Panc1 (cell line): Measurements from ENCODE around the gene CWH43.
"Not testable (repeated sequence)": the region's sequence is repeated elsewhere in the genome, so short reads cannot be mapped to it uniquely, and the experiment has no call there.

Experiments
- SIN3A ChIP-seq: IDR thresholded peaks from 2 replicates; pipeline ENCODE4 v1.6.1; 2012; ENCODE audit warnings: low read depth, mild to moderate bottlenecking, low read length, moderate library complexity, borderline replicate concordance; ENCODE audit not compliant: insufficient read depth
- TF ChIP-seq, protein P1 (sequence below): fragments of 450-650 bp; IDR thresholded peaks from 2 replicates; pipeline ENCODE4 v1.5.1; 2017; ENCODE audit warnings: mild to moderate bottlenecking
- TF ChIP-seq, protein P2 (sequence below), 2 experiments: IDR thresholded peaks; 2 replicates each; pipeline ENCODE4 v1.6.1; 2011 to 2012; ENCODE audit warnings: low read depth in 2 of 2, control low read depth in 1 of 2, low read length in 1 of 2, mild to moderate bottlenecking in 1 of 2, moderate library complexity in 1 of 2; ENCODE audit not compliant: insufficient read depth in 1 of 2

DNA sequence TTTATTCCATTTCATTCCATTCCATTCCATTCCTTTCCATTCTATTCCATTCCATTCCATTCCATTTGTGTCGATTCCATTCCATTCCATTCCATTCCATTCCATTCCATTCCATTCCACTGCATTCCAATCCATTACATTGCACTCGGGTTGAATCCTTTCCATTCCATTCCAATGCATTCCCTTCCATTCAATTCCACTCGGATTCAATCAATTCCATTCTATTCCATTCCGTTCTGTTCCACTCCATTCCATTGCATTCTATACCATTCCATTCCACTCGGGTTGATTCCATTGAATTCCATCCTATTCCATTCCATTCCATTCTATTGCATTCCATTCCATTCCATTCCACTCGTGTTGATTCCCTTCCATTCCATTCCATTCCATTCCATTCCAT lies 121.2 kb downstream of the CWH43 start:
- TF ChIP-seq, protein P1, sequence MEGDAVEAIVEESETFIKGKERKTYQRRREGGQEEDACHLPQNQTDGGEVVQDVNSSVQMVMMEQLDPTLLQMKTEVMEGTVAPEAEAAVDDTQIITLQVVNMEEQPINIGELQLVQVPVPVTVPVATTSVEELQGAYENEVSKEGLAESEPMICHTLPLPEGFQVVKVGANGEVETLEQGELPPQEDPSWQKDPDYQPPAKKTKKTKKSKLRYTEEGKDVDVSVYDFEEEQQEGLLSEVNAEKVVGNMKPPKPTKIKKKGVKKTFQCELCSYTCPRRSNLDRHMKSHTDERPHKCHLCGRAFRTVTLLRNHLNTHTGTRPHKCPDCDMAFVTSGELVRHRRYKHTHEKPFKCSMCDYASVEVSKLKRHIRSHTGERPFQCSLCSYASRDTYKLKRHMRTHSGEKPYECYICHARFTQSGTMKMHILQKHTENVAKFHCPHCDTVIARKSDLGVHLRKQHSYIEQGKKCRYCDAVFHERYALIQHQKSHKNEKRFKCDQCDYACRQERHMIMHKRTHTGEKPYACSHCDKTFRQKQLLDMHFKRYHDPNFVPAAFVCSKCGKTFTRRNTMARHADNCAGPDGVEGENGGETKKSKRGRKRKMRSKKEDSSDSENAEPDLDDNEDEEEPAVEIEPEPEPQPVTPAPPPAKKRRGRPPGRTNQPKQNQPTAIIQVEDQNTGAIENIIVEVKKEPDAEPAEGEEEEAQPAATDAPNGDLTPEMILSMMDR = not testable (repeated sequence)
- TF ChIP-seq, protein P2, sequence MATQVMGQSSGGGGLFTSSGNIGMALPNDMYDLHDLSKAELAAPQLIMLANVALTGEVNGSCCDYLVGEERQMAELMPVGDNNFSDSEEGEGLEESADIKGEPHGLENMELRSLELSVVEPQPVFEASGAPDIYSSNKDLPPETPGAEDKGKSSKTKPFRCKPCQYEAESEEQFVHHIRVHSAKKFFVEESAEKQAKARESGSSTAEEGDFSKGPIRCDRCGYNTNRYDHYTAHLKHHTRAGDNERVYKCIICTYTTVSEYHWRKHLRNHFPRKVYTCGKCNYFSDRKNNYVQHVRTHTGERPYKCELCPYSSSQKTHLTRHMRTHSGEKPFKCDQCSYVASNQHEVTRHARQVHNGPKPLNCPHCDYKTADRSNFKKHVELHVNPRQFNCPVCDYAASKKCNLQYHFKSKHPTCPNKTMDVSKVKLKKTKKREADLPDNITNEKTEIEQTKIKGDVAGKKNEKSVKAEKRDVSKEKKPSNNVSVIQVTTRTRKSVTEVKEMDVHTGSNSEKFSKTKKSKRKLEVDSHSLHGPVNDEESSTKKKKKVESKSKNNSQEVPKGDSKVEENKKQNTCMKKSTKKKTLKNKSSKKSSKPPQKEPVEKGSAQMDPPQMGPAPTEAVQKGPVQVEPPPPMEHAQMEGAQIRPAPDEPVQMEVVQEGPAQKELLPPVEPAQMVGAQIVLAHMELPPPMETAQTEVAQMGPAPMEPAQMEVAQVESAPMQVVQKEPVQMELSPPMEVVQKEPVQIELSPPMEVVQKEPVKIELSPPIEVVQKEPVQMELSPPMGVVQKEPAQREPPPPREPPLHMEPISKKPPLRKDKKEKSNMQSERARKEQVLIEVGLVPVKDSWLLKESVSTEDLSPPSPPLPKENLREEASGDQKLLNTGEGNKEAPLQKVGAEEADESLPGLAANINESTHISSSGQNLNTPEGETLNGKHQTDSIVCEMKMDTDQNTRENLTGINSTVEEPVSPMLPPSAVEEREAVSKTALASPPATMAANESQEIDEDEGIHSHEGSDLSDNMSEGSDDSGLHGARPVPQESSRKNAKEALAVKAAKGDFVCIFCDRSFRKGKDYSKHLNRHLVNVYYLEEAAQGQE (IDR thresholded peaks at IDR 0.05; ENCODE audit: insufficient read depth in 1 of 2, low read depth in 2 of 2, low read length in 1 of 2) = not testable (repeated sequence)
- TF ChIP-seq SIN3A = not testable (repeated sequence)
